HTERT RPE-1 (cell line): ENCODE results near the gene GGTLC3.
"Not testable (repeated sequence)": the region's sequence is repeated elsewhere in the genome, so short reads cannot be mapped to it uniquely, and the experiment has no call there.

Source experiments
- in situ Hi-C: fragments of 300-500 bp; cut with MboI; formaldehyde crosslinking; loops from 4 replicates; pipeline ENCODE4 v1.14.3; 2020; ENCODE audit warnings: low sequenced_read_pairs

Gene GGTLC3

DNA sequence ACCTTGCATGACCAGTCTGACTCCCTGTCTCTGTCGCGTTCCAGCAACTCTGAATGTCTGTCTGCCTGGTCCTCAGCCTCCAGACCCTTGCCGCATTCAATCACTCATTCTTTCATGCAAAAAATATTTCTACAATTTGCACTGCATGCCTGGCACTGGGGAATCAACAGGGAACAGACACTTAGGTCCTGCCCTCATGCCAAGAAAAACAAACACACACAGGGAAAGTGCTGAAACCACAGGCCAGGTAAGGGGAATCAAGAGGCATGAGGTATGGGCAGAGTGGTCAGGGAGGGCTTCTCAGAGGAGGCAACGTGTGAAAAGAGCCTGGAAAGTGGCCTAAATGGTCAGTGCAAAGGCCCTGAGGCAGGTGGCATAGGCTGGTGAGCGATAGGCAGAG lies at the start of gene GGTLC3:
GGTLC3 (minus strand) TSS at position 101 of the 400 bp plus-strand sequence. CDS start 264 bp downstream, outside the sequence.
- in situ Hi-C loops: not testable (repeated sequence)

DNA sequence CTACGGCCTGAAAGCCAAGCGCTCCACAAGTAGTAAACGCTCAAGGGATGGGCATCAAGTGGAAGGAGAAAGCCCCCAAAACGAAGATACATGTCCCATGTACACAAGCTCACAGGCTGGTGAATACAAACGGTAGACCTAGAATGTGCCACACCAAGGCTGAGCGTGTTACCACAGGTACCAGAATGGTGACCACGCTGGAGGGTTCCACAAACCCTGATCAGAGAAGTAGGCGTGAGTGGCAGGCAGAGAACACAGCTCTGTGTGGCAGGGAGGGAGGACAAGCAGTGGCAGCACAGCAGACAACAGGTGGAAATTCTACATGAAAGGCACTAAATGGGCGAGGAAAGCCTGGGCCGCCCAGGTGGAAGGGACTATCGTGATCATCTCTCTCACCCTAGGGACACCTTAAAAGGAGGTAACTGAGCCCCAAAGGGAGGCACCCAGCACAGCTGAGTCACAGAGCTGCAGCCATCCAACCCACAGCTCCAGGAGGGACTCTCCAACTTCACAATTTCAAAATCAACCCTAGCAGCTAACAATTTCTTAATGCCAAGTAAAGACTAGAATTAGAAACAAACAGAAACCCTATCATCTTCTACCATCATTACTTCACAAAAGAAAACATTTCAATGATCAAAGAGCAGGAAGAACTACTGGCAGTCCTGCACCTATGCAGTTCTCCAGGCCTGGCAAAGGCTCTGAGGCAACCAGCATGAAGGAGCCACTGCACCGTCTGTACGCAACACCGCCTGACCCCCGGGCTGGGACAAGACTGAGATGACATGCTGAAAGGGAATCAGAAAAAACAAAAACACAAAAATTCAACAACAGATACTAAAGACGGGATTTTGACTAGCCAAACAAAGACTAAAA lies 42.4 kb upstream of the GGTLC3 start:
- in situ Hi-C loops: not testable (repeated sequence)

DNA sequence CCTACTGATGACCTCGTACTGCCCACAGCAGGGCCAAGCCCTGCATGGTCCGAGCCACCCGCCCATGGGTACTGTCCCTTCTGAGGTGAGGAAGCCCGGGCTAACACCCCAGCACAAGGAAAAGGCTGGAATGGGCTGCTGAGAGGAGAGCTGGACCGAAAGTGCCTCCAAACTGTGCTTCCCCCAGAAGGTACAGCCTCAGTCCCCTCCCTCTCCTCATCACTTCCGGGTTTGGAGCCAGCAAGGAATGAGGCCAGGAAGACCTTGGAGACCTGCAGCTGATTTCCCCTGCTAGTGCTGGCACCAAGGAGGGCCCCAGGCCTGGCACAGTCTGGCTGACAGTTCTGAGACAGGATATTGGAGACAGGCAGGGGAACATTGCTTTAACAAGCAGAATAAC lies 41.0 kb upstream of the GGTLC3 start:
- in situ Hi-C loops: not testable (repeated sequence)

DNA sequence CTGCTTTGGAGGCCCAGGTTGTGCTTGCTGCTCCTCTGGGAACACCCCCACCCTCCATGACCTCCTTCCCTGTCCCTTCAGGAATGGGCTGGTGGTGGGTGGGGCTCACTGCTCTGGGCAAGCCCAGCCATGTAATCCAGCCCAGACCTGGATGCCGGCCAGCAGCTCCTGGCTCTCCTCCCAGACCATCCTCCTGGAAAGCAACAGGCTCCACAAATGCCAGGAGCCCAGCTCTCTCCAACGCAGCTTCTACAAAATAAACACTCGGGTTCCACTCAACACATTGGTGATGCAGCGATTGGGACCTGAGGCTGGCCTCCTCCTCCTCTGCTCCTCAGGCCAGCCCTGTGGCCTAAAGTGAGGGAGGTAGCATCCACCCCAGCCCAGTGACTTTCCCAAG lies 40.6 kb upstream of the GGTLC3 start:
- in situ Hi-C loops: not testable (repeated sequence)

DNA sequence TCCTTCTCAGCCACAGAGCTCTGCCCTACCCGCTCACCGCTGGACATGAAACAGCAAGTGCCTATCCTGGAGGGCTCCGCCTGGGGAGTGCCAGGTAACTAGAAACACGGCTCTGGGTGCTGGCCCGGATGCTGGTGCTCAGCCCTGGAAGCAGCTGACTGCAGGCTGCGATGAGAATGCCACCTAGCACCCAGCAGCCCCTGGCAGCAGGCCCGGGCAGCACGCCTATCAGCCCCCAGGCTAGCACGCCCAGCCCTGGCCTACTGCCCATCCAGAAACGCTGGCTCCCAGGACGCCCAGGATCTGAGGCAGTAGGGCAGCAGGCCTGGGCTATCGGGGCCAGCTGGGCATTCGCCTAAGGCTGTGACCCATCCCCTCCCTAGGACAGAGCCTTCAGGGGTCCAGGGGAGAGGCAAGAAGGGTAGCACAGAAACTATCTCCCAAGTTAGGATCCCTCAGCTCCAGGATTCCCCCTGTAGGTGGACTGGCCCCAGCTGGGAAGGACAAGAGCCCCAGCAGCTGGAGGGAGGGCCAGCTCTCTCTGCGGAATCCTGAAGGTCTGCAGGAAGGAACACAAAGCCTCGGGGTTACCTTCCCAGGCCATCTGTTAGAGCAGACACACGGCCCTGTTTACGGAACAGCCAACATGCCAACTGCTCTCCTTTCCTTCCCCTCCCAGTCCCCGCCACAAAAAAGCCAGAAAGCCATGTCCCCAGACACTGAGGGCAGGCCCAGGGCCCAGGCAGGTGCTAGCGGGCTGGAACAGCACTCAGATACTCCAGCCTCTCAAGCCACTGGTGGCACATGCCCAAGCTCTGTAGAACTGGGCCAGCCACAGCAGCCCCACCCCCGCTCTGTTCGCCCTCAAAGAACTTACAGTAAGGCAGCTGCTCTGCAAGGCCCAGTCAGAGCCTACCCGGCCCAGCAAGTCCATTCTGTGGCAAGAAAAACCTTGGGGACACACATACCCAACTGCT lies 36.6 kb upstream of the GGTLC3 start:
- in situ Hi-C loops: not testable (repeated sequence)

DNA sequence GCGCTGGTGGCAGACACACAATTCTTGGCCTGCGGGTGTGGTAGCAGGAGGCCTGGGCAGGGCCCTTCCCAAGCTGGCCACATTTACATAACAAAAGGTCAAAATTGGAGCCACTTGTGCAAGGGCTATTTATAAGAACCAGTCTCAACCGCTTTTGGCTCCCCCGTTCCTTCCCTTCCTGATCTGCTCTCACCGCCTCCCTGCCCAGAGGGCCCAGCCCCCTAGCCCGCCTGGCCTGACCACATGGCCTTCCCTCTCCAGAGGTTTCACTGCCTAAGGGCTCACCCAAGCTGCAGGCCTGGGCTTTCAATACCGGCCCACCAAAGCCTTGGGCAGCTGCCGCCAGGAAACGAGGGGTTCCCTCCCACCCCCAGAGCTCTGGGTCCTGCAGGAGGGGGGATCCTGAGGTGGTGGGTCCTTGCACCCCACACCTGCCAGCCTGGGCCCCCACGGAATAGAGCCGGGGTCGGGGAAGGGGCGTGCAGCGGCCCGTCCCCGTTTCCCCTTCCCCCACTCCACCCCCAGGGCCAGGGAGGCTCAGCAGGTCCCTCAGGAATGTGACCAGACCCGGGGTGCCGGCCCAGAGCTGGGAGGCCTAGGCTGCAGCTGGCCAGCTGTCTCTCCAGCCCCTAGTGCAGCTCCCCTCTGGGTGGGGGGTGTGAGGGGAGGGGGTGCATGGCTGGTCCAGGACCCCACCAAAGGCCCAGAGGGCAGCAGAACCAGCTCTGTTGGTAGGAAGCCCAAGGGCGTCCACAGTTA lies 35.1 kb upstream of the GGTLC3 start:
- in situ Hi-C loops: not testable (repeated sequence)

DNA sequence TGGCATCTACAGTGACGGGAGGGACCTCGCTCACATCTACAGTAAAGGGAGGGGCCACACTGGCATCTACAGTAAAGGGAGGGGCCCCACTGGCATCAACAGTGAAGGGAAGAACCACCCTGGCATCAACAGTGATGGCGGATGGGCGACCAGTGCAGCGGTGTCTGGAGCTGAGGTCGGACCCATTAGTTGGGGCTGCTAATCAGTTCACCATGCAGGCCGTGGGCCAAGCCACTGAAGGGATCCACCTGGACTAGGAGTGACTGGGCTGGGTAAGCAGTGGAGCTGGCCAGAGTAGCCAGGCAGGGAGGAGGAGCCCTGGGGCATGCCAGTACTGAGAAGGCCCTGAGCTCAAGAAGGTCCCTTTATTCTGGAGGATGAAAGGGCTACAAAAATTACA lies 33.1 kb upstream of the GGTLC3 start:
- in situ Hi-C loops: not testable (repeated sequence)

DNA sequence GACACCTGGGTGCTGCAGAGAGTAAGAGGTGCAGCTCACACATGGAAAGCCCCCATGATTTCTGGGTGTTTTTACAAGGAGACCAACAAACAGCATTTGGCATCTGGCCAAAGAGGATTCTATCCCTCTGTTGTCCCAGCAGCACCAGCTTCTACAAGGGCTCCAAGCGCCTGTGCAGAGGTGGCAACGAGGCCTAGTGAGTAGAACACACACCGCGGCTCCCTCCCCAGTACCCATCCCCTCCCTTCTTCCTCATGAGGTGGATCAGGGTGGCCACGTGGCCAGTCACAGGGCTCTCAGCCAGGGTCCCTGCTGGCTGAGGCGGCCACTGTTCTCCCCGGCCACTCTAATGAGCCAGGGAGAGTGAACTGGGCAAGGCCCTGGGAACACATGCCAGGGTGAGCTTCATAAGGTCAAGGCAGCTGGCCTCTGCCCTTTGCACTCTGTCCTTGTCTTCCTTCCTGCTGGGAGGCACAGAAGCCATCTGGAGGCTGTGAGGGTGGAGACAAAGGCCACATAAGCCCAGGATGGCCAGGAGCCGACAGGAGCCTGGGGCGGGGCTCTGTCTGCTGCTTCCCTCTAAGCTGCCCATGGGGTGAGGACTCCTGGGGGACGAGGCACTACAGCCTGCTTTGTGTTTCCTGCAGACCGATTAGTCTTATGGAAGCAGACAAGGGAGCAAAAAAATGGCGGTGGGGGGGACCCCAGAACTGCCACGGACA lies 31.7 kb upstream of the GGTLC3 start:
- in situ Hi-C loops: not testable (repeated sequence)

DNA sequence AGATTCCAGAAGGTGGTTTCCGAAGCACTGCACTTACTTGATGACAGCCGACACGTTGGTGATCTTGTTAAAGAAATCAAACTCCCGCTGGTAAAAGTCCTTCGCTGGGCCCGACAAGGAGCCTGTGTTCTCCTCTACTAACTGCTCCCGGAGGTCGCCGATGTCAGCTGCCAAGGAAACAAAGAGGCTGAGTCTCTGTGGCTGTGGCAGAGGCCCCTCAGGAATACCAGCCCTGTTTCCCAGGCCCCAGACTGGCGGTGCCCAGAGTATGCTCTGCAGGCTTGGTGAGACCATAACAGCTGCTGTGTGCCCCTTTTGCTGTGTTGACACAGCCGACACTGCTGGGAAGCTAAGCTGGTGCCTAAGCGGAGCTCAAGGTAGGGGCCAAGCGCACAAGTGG lies 26.7 kb upstream of the GGTLC3 start:
- in situ Hi-C loops: not testable (repeated sequence)

DNA sequence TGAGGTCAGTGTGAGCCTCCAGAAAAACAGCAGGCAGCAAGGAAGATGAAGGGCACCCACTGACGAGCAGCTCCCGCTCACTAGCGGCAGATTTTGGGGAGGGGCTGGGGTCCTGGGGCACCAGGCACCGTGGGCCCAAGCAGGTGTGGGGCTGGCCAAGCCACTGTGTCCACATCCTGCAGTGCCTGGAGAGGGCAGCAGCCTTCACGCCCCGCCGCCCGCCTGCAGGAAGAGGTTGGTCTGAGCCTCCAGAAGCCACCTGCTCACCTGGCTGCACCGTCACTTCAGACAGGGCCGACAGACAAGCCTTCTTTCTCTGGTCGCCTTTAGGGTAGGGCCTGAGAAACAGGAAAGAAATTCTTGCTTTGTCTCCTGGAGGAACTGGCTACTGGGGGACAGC lies 25.4 kb upstream of the GGTLC3 start:
- in situ Hi-C loops: not testable (repeated sequence)

DNA sequence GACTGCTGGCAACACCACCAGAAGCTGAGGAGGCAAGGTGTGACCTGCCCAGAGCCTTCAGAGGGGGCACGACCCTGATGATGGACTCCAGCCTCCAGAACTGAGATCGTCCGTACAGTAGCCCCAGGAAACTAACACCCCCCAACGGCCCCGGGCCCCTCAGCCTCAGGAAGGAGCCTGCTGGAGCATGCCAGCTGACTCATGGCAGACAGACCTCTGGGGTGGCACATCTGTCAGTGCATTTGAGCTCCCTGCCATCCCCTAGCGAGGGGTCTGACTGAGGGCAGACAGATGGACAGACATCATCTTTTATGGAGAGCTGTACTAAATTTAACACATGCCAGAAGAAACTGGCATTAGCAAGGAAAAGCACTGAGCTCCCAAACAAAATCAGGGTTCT lies 22.0 kb upstream of the GGTLC3 start:
- in situ Hi-C loops: not testable (repeated sequence)

DNA sequence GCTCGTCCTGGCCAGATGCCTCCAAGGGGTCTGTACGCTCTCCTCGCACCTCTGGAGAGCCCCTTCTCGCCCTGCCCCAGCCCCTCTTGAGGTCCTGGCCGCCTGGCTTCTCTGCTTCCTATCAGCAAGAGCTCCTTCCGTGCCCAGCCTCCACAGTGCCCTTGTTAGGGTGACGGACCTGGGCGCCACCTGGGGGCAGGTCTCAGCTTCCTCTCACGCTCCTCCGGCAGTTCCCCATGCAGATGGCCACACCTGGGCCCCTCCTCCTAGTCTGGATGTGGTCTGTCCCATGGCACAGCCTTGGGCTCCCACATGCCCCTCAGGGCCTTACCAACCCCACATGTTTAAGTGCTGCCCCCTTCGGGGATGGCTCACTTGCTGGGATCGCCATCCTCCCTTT lies 16.4 kb upstream of the GGTLC3 start:
- in situ Hi-C loops: not testable (repeated sequence)

DNA sequence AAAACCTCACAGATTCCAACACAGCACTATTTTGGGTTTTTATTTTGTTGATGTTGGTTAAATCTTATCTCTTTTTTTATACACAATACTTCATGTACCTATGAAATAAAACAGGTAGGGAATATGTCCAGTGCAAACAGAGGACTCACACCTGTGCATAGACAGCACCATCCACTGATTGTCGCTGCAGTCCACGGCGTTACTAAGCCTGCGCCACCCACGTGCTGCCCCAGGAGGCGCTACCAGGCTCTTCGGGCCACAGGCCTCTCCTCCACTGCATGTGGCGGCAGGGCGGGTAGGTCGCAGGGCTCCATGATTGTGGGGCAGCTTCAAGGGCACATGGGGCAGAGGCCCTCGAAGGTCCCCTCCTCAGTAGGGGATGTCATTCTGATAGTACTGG lies 15.7 kb upstream of the GGTLC3 start:
- in situ Hi-C loops: not testable (repeated sequence)

DNA sequence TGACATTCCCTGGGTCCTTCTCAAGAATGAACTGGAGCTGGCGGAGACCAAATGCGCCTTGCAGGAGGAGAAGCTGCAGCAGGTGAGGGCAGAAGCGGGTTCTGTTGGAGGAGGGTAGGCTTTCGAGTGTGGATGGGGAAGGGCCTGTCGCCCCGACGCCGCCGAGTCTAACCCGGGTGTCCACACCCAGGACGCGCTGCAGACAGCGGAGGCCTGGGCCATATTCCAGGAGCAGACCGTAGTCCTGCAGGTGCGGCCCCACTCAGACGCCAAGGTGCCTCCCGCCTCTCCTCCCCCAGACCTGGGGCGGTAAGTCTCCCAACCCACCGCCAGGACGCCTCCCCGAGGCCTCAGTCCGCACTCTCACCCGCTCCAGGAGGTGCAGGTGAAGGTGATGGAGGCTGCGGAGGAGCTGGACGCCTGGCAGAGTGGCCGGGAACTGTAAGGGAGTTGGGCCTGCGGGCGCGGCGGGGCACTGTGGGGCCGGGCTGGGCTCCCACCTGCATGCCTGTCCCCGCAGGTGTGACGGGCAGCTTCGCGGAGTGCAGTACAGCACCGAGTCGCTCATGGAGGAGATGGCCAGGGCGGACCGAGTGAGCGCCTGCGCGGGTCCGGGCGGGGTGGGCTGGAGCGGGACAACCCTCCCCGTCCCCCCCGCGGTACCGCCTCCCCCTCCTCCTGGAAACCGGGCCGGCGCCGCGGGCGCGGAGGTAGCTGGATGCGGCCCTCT lies 11.6 kb upstream of the GGTLC3 start:
- in situ Hi-C loops: not testable (repeated sequence)

DNA sequence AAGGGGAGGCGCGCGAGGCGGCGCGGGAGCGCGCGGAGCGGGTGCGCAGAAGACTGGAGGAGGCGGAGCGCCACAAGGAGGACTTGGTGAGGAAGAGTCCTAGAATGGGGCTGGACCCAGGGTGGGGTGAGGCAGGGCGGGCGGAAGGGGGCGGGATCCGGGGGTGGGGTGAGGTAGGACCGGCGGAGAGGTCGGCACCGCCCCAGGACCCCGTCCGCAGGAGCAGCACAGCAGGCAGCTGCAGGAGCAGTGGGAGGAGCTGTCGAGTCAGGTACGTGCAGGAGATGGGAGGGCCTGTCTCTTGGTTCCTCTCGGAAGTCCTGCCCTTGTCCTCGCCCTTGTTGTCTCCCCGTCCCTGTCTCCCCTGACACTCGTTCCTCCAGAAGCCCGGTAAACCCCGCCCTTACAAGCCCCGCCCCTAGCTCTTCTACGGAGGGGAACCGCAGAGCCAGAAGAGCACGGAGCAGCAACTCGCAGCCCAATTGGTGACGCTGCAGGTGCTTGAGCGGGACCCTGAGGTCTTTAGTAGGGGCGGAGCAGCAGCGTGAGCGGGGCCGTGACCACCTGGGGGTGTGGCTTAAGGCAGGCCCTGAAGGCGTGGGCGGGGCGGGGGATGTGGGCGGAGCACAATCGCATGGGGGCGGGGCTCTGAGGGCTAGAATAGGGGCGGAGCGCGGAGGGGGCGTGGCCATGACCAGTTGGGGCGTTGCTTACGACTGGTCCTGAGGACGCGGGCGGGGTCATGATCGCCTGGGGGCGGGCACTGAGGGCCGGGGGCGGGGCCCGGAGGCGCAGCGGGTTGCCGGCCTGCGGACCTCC lies 10.8 kb upstream of the GGTLC3 start:
- in situ Hi-C loops: not testable (repeated sequence)

DNA sequence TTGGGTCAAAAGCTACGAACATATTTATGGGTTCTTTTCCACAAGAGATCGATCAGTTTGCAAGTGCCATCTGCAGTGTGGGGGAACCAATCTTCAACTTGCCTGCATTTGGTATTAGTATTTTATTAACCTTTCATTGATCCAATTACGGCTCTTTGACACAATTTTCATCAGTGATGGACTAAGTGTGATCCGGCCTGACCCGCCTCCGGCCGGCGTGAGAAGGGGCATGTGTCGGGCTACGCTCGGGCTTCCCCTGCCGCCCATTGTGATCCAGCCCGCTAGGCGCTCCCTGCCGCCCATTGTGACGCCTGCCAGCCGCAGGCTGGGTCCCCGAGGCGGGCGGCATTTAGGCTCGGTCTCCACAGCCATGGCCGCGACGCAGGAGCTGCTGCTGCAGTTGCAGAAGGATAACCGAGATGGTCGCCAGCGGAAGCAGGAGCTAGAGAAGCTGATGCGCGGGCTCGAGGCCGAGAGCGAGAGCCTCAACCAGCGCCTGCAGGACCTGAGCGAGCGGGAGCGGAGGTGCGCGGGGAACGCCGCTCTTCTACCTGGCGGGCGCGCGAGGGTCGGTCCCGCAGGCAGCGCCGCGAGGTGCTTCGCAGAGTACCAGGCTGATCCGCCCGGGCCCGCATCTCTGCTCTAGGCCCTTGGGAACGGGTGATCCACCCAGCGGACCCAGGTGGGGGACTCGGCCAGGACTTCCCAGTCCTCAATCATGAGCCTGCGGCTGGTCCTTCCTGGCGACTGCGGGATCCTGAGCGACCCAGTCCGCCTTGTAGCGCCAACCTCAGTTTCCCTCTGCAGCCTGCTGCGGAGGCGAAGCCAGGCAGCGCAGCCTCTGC lies 10.0 kb upstream of the GGTLC3 start, which contains the start of gene TMEM191B:
TMEM191B (plus strand) TSS at position 51 of the 845 bp plus-strand sequence; CDS start at position 230, 179 bp downstream.
- in situ Hi-C loops: not testable (repeated sequence)

DNA sequence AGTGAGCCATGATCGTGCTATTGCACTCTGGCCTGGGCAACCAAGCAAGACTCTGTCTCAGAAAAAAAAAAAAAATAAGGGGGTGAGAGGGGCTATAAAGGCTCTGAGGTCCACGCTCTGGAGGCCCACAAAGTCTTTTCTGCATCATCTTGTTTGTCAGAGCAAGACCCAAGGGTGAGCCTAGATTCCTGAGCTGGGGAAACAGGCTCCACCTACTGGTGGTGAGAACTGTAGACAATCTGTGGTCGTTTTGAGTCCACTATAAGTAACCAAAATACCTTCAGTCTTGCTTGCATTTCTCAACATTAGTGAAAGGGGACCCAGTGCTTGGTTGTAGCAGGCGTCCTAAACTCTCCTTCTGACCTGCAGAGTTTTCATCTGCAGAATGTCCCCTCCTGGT lies 5.4 kb upstream of the GGTLC3 start:
- in situ Hi-C loops: not testable (repeated sequence)

DNA sequence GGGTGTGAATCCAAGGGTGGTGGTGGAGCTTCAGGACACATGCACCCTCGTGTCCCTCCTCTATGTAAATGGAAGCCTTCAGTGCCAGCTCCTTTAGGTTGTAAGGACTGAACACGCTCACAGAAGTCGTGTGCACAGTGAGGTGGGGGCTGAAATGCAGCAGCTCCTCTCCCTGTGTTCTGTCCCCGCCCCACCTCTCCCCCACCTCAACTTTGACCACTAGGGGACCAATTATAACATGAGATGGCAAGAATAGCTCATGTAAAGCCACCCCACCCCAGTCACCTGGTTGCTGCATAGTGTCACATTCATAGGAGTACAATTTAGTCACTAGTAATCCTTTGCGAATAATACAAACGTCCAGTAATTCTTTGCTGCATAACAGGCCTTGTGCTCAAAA lies 4.8 kb upstream of the GGTLC3 start:
- in situ Hi-C loops: not testable (repeated sequence)
